ENCODE results near the gene TMEM132E. TPM values are rescaled to one million over a fixed set of nuclear protein-coding genes. Genes with fewer than 3 reads are reported as not detected.
"Not testable (repeated sequence)": the region's sequence is repeated elsewhere in the genome, so short reads cannot be mapped to it uniquely, and the experiment has no call there.

The TMEM132E gene, protein sequence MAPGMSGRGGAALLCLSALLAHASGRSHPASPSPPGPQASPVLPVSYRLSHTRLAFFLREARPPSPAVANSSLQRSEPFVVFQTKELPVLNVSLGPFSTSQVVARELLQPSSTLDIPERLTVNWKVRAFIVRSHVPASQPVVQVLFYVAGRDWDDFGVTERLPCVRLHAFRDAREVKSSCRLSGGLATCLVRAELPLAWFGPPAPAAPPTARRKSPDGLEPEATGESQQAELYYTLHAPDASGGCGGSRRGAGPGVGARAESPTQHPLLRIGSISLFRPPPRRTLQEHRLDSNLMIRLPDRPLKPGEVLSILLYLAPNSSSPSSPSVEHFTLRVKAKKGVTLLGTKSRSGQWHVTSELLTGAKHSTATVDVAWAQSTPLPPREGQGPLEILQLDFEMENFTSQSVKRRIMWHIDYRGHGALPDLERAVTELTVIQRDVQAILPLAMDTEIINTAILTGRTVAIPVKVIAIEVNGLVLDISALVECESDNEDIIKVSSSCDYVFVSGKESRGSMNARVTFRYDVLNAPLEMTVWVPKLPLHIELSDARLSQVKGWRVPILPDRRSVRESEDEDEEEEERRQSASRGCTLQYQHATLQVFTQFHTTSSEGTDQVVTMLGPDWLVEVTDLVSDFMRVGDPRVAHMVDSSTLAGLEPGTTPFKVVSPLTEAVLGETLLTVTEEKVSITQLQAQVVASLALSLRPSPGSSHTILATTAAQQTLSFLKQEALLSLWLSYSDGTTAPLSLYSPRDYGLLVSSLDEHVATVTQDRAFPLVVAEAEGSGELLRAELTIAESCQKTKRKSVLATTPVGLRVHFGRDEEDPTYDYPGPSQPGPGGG (N-terminal part only)
- 0.07 TPM in 1 of 2 replicates, not detected in the other for total RNA-seq (2014; rRNA removed; shearing (Covaris generic); ENCODE audit: low replicate concordance)

DNA sequence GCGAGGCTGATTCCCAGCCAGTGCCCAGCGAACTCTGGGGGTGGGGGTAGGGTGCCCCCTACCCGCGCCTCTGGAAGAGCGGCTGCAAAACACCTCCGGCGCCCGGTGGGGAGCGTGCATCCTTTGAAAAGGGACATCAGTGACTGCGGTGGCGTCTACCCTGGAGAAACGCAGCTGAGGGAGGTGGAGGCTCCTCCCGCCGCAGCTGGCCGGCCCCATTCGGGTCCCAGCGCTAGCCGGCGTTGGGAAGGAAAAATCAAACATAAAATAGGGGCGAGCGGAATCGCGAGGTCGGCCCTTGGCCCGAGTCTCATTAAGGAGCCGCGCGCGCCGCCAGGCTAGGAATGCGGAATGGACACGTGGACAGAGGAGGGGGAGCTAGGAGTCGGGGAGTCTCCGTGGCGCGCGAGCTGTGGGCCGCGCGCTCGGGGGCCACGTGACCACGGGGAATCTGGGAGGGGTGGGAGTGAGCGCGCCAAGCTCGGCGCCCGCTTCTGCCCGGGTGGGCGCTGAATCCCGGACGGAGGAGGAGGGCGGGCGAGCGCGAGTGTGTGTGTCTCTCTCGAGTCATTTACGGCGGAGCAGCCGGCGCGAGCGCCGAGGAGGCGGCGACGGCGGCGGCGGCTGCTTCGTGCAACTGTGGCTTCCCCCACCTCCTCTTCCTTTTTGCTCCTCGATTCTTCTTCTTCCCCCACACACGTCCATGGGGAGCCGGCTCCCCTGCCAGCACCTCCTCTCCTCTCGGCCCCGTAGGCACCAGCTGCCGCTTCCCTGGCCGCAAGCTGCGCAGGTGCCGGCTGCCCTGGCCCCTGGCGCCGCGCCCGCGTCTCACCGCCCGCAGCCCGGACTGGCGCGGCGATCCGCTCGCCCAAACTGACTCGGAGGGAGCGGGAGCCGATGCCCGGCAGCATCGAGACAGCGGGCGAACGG is at the start of gene TMEM132E:
Gene TMEM132E, plus strand, starts transcription at position 566 of the 930 bp plus-strand sequence. CDS start 1,495 bp downstream, outside the sequence.
- in situ Hi-C loops (cut with HindIII; ENCODE audit: low pct_unique_long_range_greater_than_20kb, low sequenced_read_pairs) = no loop called here
- DNase-seq (ENCODE audit: low read depth) = peak; percentile 57

DNA sequence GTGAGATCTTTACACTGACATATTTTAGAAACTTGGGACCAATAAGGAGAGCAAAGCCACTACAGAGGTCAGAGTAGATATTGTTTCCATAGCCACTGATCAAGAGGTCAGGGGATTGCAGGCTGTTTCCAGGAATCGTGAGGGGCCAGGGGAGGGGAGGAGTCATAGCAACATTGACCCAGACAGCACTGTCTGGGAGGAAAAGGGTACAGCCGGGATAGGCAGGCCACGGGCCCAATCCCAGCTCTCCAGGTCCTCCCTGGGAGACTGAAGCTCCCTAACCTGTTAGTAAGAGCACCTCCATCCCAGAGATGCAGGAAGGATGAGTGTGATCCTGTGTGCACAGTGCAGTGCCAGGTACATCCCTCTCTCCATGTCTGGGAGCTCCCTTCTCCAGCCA is 48.5 kb upstream of the TMEM132E start:
- DNase-seq (ENCODE audit: low read depth) = no peak

DNA sequence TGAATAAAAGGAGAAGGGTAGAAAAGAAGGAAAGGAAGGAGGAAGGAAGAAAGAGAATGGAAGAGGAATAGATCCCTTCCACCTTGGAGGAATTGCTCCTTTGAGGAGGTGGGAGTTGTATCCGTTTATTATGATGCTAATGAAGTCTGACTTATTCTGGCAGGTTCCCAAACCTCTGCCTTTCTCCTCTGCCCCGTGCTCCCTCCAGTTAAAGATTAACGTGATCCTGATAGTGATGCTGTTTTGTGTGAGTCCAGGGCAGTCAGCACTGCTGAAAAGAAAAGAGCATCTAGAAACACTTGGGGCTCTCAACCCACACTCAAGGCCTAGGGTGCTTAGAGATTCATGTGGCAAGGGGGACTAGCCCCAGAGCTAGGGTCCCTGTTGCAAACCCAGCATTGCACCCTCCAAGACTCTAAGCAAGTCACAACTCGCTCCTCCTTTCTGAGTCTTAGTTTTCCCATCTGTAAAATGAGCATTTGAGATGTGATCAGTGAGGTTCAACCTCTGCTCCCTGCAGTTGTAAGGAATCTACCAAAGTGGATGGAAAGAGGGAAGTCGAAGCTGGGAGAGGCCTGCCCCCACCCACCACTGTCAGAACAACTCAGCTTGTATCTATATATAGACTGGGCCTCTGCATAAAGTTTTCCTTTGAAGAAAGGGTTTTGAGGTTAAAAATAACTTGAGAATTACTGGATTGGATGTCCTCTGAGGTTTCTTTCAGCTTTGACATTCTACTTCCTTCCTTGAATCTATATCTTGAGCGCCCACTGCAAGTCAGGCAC is 46.9 kb upstream of the TMEM132E start:
- in situ Hi-C loops (cut with HindIII; ENCODE audit: low pct_unique_long_range_greater_than_20kb, low sequenced_read_pairs) = no loop called here
- DNase-seq (ENCODE audit: low read depth) = no peak

More for the DNA sequence above, 48.5 kb upstream of the TMEM132E start:
- in situ Hi-C loops (cut with HindIII; ENCODE audit: low pct_unique_long_range_greater_than_20kb, low sequenced_read_pairs) = no loop called here

DNA sequence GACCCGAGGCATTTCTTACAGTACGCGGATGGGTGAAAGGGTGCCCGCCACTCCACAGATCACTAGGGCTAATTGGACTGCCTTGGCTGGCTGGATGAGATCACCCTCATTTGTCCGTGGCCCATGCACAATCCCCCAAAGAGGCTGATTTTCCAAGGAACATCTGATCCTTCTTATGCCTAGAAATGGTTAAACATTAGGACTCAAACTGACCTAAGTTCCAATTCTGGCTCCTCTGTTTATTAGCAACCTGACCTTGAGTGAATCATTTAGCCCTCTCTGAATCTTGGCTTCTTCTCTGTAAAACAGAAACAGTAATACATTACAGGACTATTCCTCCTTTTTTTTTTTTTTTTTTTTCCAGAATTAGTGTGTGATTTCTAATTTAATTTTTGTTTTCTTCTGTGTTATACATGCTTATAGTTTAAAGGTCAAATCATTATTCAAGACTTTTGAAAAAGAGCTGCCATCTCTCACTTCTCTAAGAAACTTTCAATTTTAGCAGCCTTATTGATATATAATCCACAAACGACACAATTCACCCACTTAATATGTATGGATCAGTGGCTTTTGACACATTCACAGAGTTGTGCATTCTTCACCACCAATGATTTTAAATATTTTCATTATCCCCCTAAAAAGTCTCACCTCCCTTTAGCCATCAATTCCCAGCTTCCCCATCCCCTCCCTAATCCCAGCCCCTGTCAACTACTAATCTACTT is 45.4 kb upstream of the TMEM132E start:
- in situ Hi-C loops (cut with HindIII; ENCODE audit: low pct_unique_long_range_greater_than_20kb, low sequenced_read_pairs) = no loop called here

DNA sequence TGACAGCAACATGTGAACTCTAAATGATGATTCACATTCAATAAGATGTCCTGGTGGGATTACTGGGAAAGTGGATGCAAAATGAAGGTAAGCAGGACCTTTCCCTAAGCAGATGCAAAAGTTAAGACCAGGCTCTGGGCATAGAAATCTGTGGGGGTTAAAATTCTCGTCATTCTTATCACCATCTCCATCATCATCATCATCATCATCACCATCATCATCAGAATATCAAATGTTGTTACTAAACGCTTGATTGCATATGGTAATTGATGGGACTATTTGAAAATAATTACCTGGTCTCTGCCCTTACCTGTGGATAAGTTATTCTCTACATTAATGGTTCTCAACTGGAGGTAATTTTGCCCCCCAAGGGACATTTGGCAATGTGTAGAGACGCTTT is 41.9 kb upstream of the TMEM132E start:
- DNase-seq (ENCODE audit: low read depth) = no peak
- in situ Hi-C loops (cut with HindIII; ENCODE audit: low pct_unique_long_range_greater_than_20kb, low sequenced_read_pairs) = no loop called here

More for the DNA sequence above, 45.4 kb upstream of the TMEM132E start:
- no peak for DNase-seq (ENCODE audit: low read depth)

DNA sequence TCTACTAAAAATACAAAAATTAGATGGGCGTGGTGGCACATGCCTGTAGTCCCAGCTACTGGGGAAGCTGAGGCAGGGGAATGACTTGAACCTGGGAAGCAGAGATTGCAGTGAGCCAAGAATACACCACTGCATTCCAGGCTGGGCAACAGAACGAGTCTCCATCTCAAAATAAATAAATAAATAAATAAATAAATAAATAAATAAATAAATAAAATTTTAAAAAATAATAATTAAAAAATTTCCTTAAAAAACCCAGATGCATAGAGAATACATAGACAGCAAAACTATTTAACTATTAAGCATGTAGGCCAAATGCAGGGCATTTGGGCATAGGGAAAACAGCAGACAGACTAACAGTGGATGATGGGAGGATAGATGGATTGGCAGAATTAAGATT is 40.8 kb upstream of the TMEM132E start:
- DNase-seq (ENCODE audit: low read depth); in situ Hi-C loops (cut with HindIII; ENCODE audit: low pct_unique_long_range_greater_than_20kb, low sequenced_read_pairs): not testable (repeated sequence)

DNA sequence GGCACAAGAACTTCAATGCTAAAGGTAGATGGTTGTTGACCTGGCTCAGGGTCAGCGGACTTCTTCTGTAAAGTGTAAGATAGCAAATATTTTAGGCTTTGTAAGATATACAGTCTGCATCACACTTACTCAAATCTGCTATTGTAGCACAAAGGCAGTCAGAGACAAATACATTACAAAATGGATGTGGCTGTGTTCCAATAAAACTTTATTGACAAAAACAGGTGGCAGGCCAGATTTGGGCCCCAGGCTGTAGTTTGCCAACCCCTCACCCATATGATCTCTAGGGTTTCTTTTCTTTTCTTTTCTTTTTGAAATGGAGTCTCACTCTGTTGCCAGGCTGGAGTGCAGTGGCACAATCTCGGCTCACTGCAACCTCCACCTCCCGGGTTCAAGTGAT is 39.5 kb upstream of the TMEM132E start:
- DNase-seq (ENCODE audit: low read depth) = no peak
- in situ Hi-C loops (cut with HindIII; ENCODE audit: low pct_unique_long_range_greater_than_20kb, low sequenced_read_pairs) = no loop called here

DNA sequence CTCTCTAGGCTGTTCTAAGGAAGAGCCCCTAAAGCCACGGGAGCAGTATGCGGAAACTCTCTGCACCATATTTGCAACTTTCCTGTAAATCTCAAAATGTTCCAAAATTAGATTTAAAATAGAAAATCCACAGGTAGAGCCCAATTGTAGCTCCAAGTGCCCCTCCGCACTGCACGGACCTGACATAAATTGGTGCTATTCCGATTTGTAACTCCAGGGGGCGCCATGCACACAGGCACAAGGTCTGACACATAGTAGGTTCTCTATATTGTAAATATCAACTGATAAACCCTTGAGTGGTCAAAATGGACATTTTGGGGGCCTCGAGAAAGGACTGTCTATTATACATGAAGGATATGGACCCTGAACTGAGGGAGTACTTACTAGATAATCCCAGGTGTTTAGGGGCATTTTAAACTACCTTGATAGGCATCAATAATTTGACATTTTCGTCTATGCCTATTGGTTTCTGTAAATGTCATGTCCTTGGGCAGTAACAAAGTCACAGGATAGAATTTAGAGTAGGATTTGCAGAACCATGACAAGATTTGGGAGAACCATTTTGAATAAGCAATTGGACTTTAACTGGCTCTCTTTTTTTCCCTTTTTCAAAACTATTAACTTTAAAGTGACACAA is 36.6 kb upstream of the TMEM132E start:
- in situ Hi-C loops (cut with HindIII; ENCODE audit: low pct_unique_long_range_greater_than_20kb, low sequenced_read_pairs) = no loop called here
- peak; percentile 19 for DNase-seq (ENCODE audit: low read depth)

DNA sequence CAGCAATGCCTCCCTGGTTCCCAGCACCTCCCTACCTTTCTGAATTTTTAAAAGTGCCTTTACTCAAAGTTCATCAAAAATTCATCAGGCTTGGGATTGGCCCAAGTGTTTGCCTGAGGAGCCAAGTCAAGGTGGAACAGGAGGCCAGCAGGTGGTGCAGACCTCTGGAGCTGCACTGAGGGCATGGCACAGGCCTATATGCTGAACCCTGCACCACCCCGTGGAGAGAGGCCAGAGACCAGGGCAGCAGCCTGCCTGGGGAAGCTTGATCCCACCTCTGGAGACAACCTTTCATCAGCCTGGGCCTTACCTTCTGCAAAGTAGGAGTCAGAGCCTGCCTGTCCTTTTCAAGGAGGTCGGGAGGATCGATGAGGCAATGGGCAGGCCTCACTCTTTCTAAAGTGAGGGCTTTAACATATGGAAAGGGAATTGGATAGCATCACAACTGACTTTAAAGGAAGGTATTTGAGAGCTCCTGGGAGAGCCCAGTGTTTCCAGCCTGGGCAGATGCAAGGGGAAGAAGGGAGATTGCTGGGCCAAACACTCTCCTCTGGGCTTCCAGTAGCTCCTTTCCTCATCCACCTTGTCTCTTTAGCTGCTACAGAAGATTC is 31.8 kb upstream of the TMEM132E start:
- no peak for DNase-seq (ENCODE audit: low read depth)
- in situ Hi-C loops (cut with HindIII; ENCODE audit: low pct_unique_long_range_greater_than_20kb, low sequenced_read_pairs) = no loop called here

DNA sequence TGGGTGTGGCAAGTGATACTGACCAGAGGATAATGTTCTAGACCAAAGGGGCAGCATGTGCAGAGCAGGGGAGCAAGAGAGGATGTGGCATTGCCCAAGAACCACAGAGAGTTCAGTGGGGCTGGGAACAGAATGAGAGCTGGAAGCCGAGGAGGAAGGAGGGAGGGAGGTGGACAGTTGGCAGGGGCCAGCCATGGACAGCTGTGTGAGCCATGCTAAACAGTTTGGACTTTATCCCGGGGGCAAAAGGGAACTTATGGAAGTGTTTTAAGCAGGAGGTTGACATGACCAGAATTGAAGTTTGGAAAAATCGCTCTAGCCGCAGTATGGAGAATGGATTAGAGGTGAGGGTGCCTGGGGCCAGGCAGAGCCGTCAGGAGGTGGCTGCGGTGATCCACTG is 29.4 kb upstream of the TMEM132E start:
- DNase-seq (ENCODE audit: low read depth) = no peak
- in situ Hi-C loops (cut with HindIII; ENCODE audit: low pct_unique_long_range_greater_than_20kb, low sequenced_read_pairs) = no loop called here

DNA sequence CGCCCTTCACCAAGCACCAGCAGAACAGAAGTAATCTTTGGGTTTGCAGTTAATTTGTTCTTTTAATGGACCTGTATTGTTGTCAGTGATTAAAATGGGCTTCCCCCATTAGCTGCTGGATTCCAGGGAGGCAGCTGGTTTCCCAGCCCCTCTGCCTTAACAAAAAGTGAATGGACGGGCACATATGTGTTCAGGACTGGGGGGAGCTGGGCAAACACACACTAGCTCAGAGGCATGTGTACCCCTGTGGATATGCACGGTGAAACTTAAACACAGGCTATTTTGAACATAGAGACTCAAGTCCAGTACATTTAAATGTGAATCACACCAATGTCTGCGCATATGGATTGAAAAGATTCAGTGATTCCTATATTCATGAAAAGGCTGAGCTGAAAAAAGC is 25.5 kb upstream of the TMEM132E start:
- DNase-seq (ENCODE audit: low read depth) = no peak
- in situ Hi-C loops (cut with HindIII; ENCODE audit: low pct_unique_long_range_greater_than_20kb, low sequenced_read_pairs) = no loop called here

DNA sequence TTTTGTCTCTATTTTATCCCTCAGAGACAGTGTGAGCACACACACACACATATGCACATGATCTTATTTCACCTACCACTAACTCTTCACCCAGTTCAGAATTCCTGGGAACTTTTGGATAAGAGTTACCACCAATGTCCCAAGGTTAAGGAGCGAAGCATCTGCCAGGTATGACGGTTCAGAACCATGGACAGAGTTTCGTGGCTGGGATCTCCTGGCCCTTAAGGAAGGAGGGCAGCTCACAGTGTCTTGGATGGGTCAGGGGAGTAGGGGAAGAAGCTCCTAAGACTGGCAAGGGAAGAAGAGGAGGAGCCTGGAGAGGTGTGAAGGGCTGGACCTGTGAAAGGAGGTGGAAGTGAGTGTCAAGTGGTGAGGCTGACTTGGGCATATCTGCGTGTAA is 23.0 kb upstream of the TMEM132E start:
- DNase-seq (ENCODE audit: low read depth) = peak; percentile 30
- in situ Hi-C loops (cut with HindIII; ENCODE audit: low pct_unique_long_range_greater_than_20kb, low sequenced_read_pairs) = no loop called here

DNA sequence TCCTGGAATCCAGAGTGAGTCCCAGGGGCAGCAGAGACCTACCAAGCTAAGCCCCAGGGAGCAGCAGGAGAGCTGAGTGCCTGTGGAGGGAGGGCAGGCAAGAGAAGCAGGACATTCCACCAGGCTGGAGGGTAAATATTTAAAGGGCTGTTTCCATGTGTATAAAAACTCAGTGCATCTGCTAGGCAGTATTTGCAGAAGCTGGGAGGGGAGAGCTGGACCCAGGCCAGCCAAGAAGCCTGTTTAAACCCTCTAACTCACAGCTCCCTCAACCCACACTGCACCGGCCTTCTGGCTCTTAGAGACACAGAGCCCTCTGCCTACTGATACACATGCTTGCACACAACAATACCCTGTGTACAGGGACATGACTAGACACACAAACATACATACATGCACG is 22.5 kb upstream of the TMEM132E start:
- in situ Hi-C loops (cut with HindIII; ENCODE audit: low pct_unique_long_range_greater_than_20kb, low sequenced_read_pairs) = no loop called here
- DNase-seq (ENCODE audit: low read depth) = no peak

DNA sequence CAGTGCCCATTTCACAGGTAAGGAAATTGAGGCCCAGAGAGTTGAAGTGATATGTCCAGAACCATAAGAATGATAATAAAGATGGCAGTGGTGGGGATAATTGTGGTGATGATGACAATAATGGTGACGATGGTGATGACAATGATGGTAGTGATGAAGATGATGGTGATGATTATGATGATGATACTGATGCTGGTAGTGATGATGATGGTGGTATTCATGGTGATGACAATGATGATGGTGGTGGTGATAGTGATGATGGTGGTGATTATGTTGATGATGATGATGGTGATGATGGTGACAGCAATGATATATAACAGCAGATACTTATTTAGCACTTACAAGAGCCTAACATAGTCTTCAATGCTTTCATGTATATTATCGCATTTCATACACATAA is 18.1 kb upstream of the TMEM132E start:
- in situ Hi-C loops (cut with HindIII; ENCODE audit: low pct_unique_long_range_greater_than_20kb, low sequenced_read_pairs) = no loop called here
- DNase-seq (ENCODE audit: low read depth) = no peak

DNA sequence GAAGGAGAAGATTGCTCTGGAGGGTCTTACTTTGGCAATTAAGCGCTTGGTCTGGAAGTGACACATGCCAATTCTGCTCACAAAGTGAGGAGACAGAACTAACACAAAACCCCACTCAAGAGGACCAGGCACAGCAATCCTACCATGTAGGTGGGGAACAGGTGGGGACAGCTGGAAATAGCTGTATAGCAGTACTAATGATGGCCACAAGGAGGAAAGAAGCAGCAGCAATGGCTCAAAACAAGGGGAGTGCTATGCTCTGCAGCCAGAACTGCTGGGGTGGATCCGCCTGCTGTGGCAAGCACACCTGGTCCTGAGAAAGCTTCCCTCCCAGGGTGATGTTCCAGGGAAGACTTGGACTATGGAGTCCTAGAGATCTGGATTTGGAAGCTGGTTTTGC is 17.0 kb upstream of the TMEM132E start:
- no peak for DNase-seq (ENCODE audit: low read depth)
- in situ Hi-C loops (cut with HindIII; ENCODE audit: low pct_unique_long_range_greater_than_20kb, low sequenced_read_pairs) = no loop called here

DNA sequence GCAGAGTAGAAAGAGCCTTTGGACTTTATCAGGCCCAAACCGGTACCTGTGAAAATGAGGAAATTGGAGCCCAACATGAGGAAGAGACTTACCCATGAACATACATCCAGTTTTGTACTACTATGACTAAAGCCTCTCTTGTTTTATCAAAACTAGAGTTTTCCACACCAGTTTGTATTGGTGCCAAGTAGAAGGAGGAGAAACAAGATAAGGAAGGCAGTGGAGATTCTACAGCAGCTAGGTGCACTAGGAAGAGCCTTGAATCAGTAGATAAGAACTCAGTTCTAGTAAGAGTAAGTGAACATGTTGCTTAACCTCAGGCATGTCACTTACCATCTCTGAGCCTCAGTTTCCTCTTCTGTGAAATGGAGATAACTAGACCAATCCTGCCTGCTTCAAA is 13.7 kb upstream of the TMEM132E start:
- no peak for DNase-seq (ENCODE audit: low read depth)
- in situ Hi-C loops (cut with HindIII; ENCODE audit: low pct_unique_long_range_greater_than_20kb, low sequenced_read_pairs) = no loop called here
